Heart right ventricle (tissue), 16 donors: ENCODE measurements around the gene ADAM12. TPM values are rescaled to one million over a fixed set of nuclear protein-coding genes. Genes with fewer than 3 reads are reported as not detected.

ENCODE experiments used
- ATAC-seq, 8 donors: fragments of 200-7000 bp; cut with Tn5 transposase; one replicate each; pipeline ENCODE4 v1.9.1; 2020; ENCODE audit warnings: mild to moderate bottlenecking in 8 of 8, moderate library complexity in 8 of 8, moderate number of reproducible peaks in 1 of 8
- DNase-seq, 2 donors: peaks; one replicate each; pipeline ENCODE4 v3.0.0-alpha.2; 2020
- H3K27ac ChIP-seq, 10 donors: fragments of 200-600 bp; sonication (generic) in 2 of 10; one replicate each; pipeline versions ENCODE4 v1.5.0 to v1.8.0; 2020 to 2022; ENCODE audit warnings: mild to moderate bottlenecking in 3 of 10
- H3K27me3 ChIP-seq, 7 donors: fragments of 200-600 bp; one replicate each; pipeline ENCODE4 v1.8.0; 2021 to 2022; ENCODE audit warnings: mild to moderate bottlenecking in 2 of 7
- H3K36me3 ChIP-seq, 9 donors: fragments of 200-600 bp; sonication (generic) in 1 of 9; one replicate each; pipeline versions ENCODE4 v1.5.0 to v1.8.0; 2020 to 2022; ENCODE audit warnings: mild to moderate bottlenecking in 2 of 9
- H3K4me1 ChIP-seq, 9 donors: fragments of 200-600 bp; sonication (generic) in 1 of 9; one replicate each; pipeline versions ENCODE4 v1.5.0 to v1.8.0; 2020 to 2022; ENCODE audit warnings: mild to moderate bottlenecking in 4 of 9
- H3K4me3 ChIP-seq, 10 donors: fragments of 200-600 bp; sonication (generic) in 2 of 10; one replicate each; pipeline versions ENCODE4 v1.5.0 to v1.8.0; 2020 to 2022; ENCODE audit warnings: mild to moderate bottlenecking in 7 of 10, moderate library complexity in 2 of 10
- H3K9me3 ChIP-seq, 11 donors: fragments of 200-600 bp in 10 of 11; sonication (generic) in 2 of 11; one replicate each; pipeline versions ENCODE4 v1.5.0 to v1.8.0; 2013 to 2022; ENCODE audit warnings: mild to moderate bottlenecking in 2 of 11, control low read depth in 1 of 11, moderate library complexity in 1 of 11
- CTCF ChIP-seq, 9 donors: fragments of 200-600 bp; sonication (generic) in 2 of 9; IDR thresholded peaks; one replicate each; pipeline versions ENCODE4 v1.5.0 to v1.8.0; 2021 to 2022; ENCODE audit warnings: antibody characterized with exemption in 9 of 9, mild to moderate bottlenecking in 5 of 9, moderate library complexity in 1 of 9
- WGBS, 2 donors: extraction: QIAGEN DNeasy Blood & Tissue Kit; methylation state at CpG; one replicate each; pipeline ENCODE4 v1.1.7; 2013; ENCODE audit warnings: inconsistent platforms in 1 of 2; 5-methylcytosine and 5-hydroxymethylcytosine counted together
- intact Hi-C, 10 donors: fragments of 100-400 bp; cut with DNase I; formaldehyde crosslinking; loops; one replicate each; pipeline versions ENCODE4 v1.11.1 to v1.14.2; 2022
- polyA plus RNA-seq, 2 donors: library from polyadenylated mRNA; stranded (reverse); fragments of 200-250 nt; gene quantifications; one replicate each; pipeline ENCODE4 v1.2.3, GENCODE V29; 2013
- total RNA-seq, 10 donors: library from RNA; stranded (reverse); fragmentation: NEBNext Ultra II Directional in 3 of 10; extraction: Animal tissue kit (Norgen Biotek cat#: 25700) in 3 of 10; gene quantifications; one replicate each; pipeline versions ENCODE4 v1.2.1 to v1.2.4, GENCODE V29; 2021 to 2023
- donor health status: Arrhythmogenic right ventricular cardiomyopathy.
- donor health status: ischemic (EF 13 %, LVEDD 7.1; RV severe dilation, severe dysfunction).
- donor health status: healthy with polysubstance abuse.
- donor health status: DM: no; HTN: yes; CAD: no.
- donor health status: DM: no; HTN: no; CAD: no.
- donor health status: ischemic (EF 25% LVEDD 6.9; RV normal size, moderate dysfunction).
- donor health status: ischemic (EF 25% LVEDD 5.7; RV mildly dilated, moderate dysfunction).
- donor health status: healthy.
- donor health status: DM: yes; HTN: yes; CAD: no.
- donor health status: Ischemic cardiomyopathy.
- donor health status: ischemic (EF 35%, LVEDD 5.7; RV mildly dilated, moderate dysfunction).
- donor health status: nonischemic (EF 11% LVEDD 7.7; RV severe dilation, severe dysfunction).
- donor health status: DM: yes; HTN: yes; CAD: no.
- donor health status: PGD.
- donor health status: ischemic (EF 29% LVEDD 5.4; RV normal size, mild dysfunction).
- donor health status: nonischemic (EF 23%, LVEDD 6.1; RV moderate dilation, normal function).

ADAM12 gene
- total and polyA plus RNA-seq, 12 donors: 0.07 to 6.9 (median 0.47) TPM

DNA sequence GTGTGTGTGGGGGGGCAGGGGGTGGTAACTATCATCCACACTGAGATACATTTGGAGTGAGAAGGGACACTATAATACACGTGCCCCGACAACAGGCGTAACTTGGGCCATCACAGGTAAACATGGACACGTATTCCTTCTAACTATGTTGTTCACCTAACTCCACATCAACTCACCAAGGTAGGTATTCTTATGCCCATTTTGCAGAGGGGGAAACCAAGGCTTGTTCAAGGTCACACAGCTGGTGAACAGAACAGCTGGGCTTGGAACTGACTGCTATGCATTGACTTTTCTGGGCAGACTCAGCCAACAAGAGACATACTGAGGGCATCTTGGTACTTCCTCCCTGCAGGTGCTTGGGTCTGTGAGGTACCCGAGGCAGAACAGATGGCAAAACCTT, 170.1 kb downstream of the ADAM12 start:
- intact Hi-C loops: no loop called here
- Histone ChIP-seq H3K27me3 (peaks cover 0 to 5% (median 0%) of the 10 kb centered on the region in 7 donors), H3K4me3 (no peak overlapping the region), H3K27ac (no peak overlapping the region), H3K9me3 (no peaks in the 10 kb centered on the region), H3K36me3 (no peaks in the 10 kb centered on the region), H3K4me1 (no peaks in the 10 kb centered on the region)
- no peak for TF ChIP-seq CTCF (IDR thresholded peaks at IDR 0.05)
- ATAC-seq (no peak), DNase-seq (no peak)
- WGBS, 2 donors: 93% methylated on average over 5 of the region's 5 CpGs

DNA sequence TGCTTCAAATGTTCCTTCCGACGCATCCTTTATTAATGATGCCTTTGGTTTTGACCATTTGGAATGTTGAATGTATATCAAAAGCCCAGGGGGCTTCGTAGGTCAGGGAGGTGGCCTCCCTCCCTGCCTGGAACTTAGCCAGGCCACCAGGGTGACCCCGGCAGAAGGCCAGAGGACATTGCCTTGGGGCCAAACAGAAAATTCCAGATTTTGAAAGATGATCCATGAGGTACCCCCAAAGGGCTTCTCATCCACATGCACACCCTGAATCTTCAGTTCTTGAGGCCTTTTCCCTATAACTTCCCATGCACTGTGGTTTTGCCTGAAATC, 171.7 kb downstream of the ADAM12 start:
- Histone ChIP-seq H3K27me3 (no peaks in the 10 kb centered on the region), H3K27ac (no peak overlapping the region), H3K4me1 (no peaks in the 10 kb centered on the region), H3K9me3 (no peaks in the 10 kb centered on the region), H3K36me3 (no peaks in the 10 kb centered on the region), H3K4me3 (no peak overlapping the region)
- DNase-seq (no peak), ATAC-seq (no peak)
- WGBS, 2 donors: 59 to 61% methylated on average over 4 of the region's 4 CpGs
- no peak for TF ChIP-seq CTCF (IDR thresholded peaks at IDR 0.05)
- intact Hi-C loops: no loop called here

DNA sequence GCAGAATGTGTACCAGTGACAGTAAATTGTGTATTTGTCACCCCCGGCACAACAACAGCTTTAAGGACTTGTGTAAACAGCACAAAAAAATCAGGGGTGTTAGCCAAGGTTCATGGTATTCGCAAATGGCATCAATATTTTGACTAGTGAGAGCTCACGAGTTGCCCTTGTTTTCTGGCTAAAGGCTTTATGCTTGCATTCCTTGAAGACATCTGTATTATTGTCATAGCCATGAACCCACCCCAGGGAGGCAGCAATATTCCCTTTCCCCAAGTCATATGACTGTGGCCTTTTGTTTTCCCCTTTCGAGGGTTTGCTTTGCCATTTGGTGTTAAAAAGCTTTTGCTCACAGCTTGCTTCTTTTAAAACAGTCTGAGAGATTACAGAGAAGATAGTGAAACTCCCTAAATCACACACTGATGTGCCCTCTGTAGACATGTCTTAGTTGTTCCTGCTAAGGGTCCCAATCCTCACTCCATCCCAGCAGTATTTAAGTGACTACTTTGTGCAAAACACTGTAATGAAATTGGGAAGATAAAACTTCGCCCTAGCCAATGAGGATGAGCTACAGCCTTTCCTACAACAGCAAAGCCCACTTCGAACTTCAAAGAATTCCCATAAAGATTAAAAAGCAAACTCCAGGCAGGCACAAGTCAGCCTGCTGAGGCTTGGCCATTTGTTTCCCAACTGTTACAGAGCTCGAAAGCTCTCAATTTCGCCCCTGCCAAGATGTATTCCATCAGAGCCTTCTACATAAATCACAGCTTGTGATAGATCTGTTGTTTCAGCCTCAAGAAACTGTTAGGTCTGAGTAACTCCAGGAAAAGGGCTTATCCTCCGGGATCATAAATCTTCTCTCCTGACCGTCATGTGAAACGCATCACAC, 172.3 kb downstream of the ADAM12 start:
- DNase-seq: no peak
- TF ChIP-seq CTCF (IDR thresholded peaks at IDR 0.05): no peak
- Histone ChIP-seq H3K27ac (no peak overlapping the region), H3K9me3 (no peaks in the 10 kb centered on the region), H3K36me3 (no peaks in the 10 kb centered on the region), H3K4me1 (no peaks in the 10 kb centered on the region), H3K4me3 (no peak overlapping the region), H3K27me3 (peaks cover 0 to 3% (median 0%) of the 10 kb centered on the region in 7 donors)
- intact Hi-C loops: no loop called here
- 48 to 58% methylated on average over 11 of the region's 11 CpGs for WGBS, 2 donors
- ATAC-seq: no peak

DNA sequence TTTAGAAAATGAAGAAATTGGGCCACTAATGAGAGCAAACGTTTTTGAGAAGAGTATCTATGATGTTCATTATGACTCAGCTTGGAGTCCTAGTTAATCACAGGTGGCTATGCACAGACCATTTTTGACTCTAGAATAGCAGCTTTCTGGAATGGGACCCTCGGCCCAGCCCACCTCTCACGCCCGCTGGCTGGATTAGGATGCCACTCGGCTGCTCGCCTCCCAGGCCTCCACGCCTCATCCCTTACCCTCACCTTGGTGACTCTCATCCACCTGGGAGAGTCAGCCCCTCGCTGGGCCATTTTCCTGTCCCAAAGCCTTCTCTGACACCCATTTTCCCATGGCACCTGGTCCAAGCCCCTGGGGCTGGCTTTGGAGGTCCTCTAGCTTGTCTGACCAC, 173.6 kb downstream of the ADAM12 start:
- DNase-seq (no peak), ATAC-seq (no peak)
- Histone ChIP-seq H3K4me1 (peaks cover 0 to under 1% (median 0%) of the 10 kb centered on the region in 9 donors), H3K27ac (no peak overlapping the region), H3K36me3 (no peaks in the 10 kb centered on the region), H3K27me3 (peaks cover 0 to 7% (median 0%) of the 10 kb centered on the region in 7 donors), H3K9me3 (no peaks in the 10 kb centered on the region), H3K4me3 (no peak overlapping the region)
- WGBS, 2 donors: 96 to 97% methylated on average over 8 of the region's 8 CpGs
- intact Hi-C loops: no loop called here
- TF ChIP-seq CTCF (IDR thresholded peaks at IDR 0.05): no peak
